ENCODE data around the gene CD63. TPM values are rescaled to one million over a fixed set of nuclear protein-coding genes. Genes with fewer than 3 reads are reported as not detected.

Gene CD63
- total and polyA plus RNA-seq, 2 of the 13 experiments (the other 11 are each of a cell fraction or from before 2014, with no cell fraction given): 234 to 277 TPM

- ATAC-seq (no peak), FAIRE-seq (no peak), DNase-seq (ENCODE audit: low spot score) (no peak)
- Histone ChIP-seq H3K4me1 (ENCODE audit: insufficient read depth, low read length) (peaks cover 22% of the 10 kb centered on the region), H3K36me3 (replicated peaks in 1 of 2; ENCODE audit: control insufficient read depth in 1 of 2, insufficient read depth in 2 of 2, low read length in 2 of 2) (peaks cover 0 to 3% of the 10 kb centered on the region in 2 experiments; a peak in 1 of 5 replicates), H3K27me3 (ENCODE audit: control insufficient read depth in 1 of 2, insufficient read depth in 2 of 2, low read length in 2 of 2) (no peaks in the 10 kb centered on the region; a peak in 1 of 5 replicates), H4K20me1 (ENCODE audit: insufficient read depth, low read length) (no peaks in the 10 kb centered on the region), H3K4me2 (ENCODE audit: low read depth, low read length) (no peak overlapping the region), H3K9ac (ENCODE audit: insufficient read depth, low read depth, low read length) (no peak overlapping the region), H3K79me2 (ENCODE audit: insufficient read depth, low read length) (peaks cover 7% of the 10 kb centered on the region), H3K27ac (ENCODE audit: extremely low read length, insufficient read depth, low read length) (no peak overlapping the region), H2AFZ (ENCODE audit: low read length) (no peak overlapping the region), H3K9me3 (ENCODE audit: low read length) (no peaks in the 10 kb centered on the region), H3K4me3 (replicated peaks in 1 of 3; ENCODE audit: insufficient read depth in 1 of 3, low read depth in 2 of 3, low read length in 3 of 3) (no peak overlapping the region)
- in situ Hi-C loops (cut with HindIII; ENCODE audit: extremely low pct_ligation_motif_present, low pct_unique_long_range_greater_than_20kb) (no loop called here), intact Hi-C loops (cut with micrococcal nuclease; ENCODE audit: unreplicated experiment) (no loop called here)
- peak; percentile 20 for TF ChIP-seq AGO2 (optimal IDR thresholded peaks at IDR 0.05; ENCODE audit: low read depth, low read length)
- TF ChIP-seq HOXA3 (CRISPR knock-in tag; IDR thresholded peaks at IDR 0.05): no peak
- TF ChIP-seq IRX3 (CRISPR knock-in tag; IDR thresholded peaks at IDR 0.05; ENCODE audit: borderline replicate concordance, low read depth): no peak
- TF ChIP-seq ELF1 (CRISPR knock-in tag; IDR thresholded peaks at IDR 0.05): no peak
- no peak for TF ChIP-seq ZNF503 (CRISPR knock-in tag; IDR thresholded peaks at IDR 0.05)
- no peak for TF ChIP-seq ZNF674 (CRISPR knock-in tag; IDR thresholded peaks at IDR 0.05; ENCODE audit: low read depth)
- TF ChIP-seq MED1 (CRISPR knock-in tag; IDR thresholded peaks at IDR 0.05): no peak
- no peak for TF ChIP-seq ZSCAN5A (CRISPR knock-in tag; IDR thresholded peaks at IDR 0.05; ENCODE audit: borderline replicate concordance)
- ChIA-PET POLR2A (no interaction called here), CTCF (ENCODE audit: low intra/inter-chr PET ratio, low total read pairs) (no interaction called here)
- BruUV-seq (replicated peaks): no TSS peak
- 89% methylated on average over 15 of the region's 20 CpGs for WGBS (ENCODE audit: low lambda C conversion rate)
Observed at GRCh38 chr12:55684761-55685370, 43.9 kb downstream of the CD63 start.

All from HepG2 (cell line).